Body of pancreas (tissue), 4 donors: ENCODE measurements around the gene RFXANK. TPM values are rescaled to one million over a fixed set of nuclear protein-coding genes. Genes with fewer than 3 reads are reported as not detected.

ENCODE experiments used
- ATAC-seq: fragments of 150-250 bp; one replicate; pipeline ENCODE4 v1.9.1; 2016
- DNase-seq, 4 donors: peaks; one replicate each; pipeline ENCODE4 v3.0.0-alpha.2; 2019
- H3K27ac ChIP-seq, 4 donors: fragments of 200-600 bp; sonication (generic); 1 replicate in 3 of 4; 2 replicates in 1 of 4; pipeline versions ENCODE4 v1.5.1 to v1.6.1; 2016 to 2019; ENCODE audit warnings: mild to moderate bottlenecking in 1 of 4, mixed read lengths in 1 of 4, moderate library complexity in 1 of 4
- H3K27me3 ChIP-seq, 2 donors: fragments of 200-600 bp; sonication (generic); one replicate each; pipeline ENCODE4 v1.6.0; 2016; ENCODE audit warnings: mild to moderate bottlenecking in 1 of 2
- H3K36me3 ChIP-seq, 2 donors: fragments of 200-600 bp; sonication (generic); replicated peaks in 1 of 2; 2 replicates each; pipeline ENCODE4 v1.5.1; 2016; ENCODE audit warnings: low read depth in 2 of 2; ENCODE audit not compliant: insufficient read depth in 1 of 2
- H3K4me1 ChIP-seq: fragments of 200-600 bp; sonication (generic); one replicate; pipeline ENCODE4 v1.6.0; 2016
- H3K4me3 ChIP-seq, 2 donors: fragments of 200-600 bp; sonication (generic); 1 replicate in 1 of 2; 2 replicates in 1 of 2; pipeline ENCODE4 v1.5.1; 2016 to 2019
- H3K9me3 ChIP-seq, 3 donors: fragments of 200-600 bp; sonication (generic); 1 replicate in 2 of 3; 2 replicates in 1 of 3; pipeline ENCODE4 v1.5.1; 2016
- CTCF ChIP-seq, 7 experiments: fragments of 450-650 bp in 4 of 7; fragments of 200-600 bp in 3 of 7; sonication (generic) in 3 of 7; IDR thresholded peaks; one replicate each; pipeline ENCODE4 v1.5.1; 2016 to 2019; ENCODE audit warnings: antibody characterized with exemption in 7 of 7
- POLR2A ChIP-seq, 3 donors: fragments of 450-650 bp; IDR thresholded peaks; one replicate each; pipeline ENCODE4 v1.6.1; 2016; ENCODE audit warnings: antibody characterized with exemption in 3 of 3, mild to moderate bottlenecking in 2 of 3
- WGBS, 2 donors: methylation state at CpG; one replicate each; pipeline ENCODE4 v1.1.5; 2017; 5-methylcytosine and 5-hydroxymethylcytosine counted together
- intact Hi-C: fragments of 100-400 bp; cut with DNase I; formaldehyde crosslinking; loops from one replicate; pipeline ENCODE4 v1.15.1; 2023
- total RNA-seq, 2 donors: library from RNA; depleted of rRNA; stranded (reverse); fragments of >200 nt; gene quantifications; one replicate each; pipeline ENCODE4 v1.1.0, GENCODE V29; 2016

Gene RFXANK
- total RNA-seq, 2 donors from 2014 or later: 16.1 to 43.8 TPM

- no peaks in the 10 kb centered on the region for H3K36me3 ChIP-seq
- no peak for ATAC-seq
- no peaks in the 10 kb centered on the region for H3K9me3 ChIP-seq
- H3K4me3 ChIP-seq: no peak overlapping the region
- TF ChIP-seq CTCF (IDR thresholded peaks at IDR 0.05) (no peak), POLR2A (IDR thresholded peaks at IDR 0.05) (no peak)
- 82 to 86% methylated on average over 5 of the region's 5 CpGs for WGBS, 2 donors
- H3K4me1 ChIP-seq: peaks cover 10% of the 10 kb centered on the region
- intact Hi-C loops: no loop called here
- H3K27ac ChIP-seq: no peak overlapping the region
- no peaks in the 10 kb centered on the region for H3K27me3 ChIP-seq
- no peak for DNase-seq
Observed at GRCh38 chr19:19223060-19223459, 31.0 kb downstream of the RFXANK start.

- H3K4me3 ChIP-seq: no peak overlapping the region
- peaks cover 15% of the 10 kb centered on the region for H3K4me1 ChIP-seq
- intact Hi-C loops: no loop called here
- H3K27ac ChIP-seq: no peak overlapping the region
- 57 to 66% methylated on average over 6 of the region's 6 CpGs for WGBS, 2 donors
- H3K9me3 ChIP-seq: no peaks in the 10 kb centered on the region
- DNase-seq (no peak), ATAC-seq (no peak)
- TF ChIP-seq POLR2A (IDR thresholded peaks at IDR 0.05) (no peak), CTCF (IDR thresholded peaks at IDR 0.05) (no peak)
- H3K36me3 ChIP-seq: no peaks in the 10 kb centered on the region
- H3K27me3 ChIP-seq: no peaks in the 10 kb centered on the region
Observed at GRCh38 chr19:19223636-19224035, 31.6 kb downstream of the RFXANK start.

- WGBS, 2 donors: 70 to 75% methylated on average over 16 to 17 of the region's 17 CpGs
- H3K27me3 ChIP-seq: no peaks in the 10 kb centered on the region
- no peak for TF ChIP-seq CTCF (IDR thresholded peaks at IDR 0.05)
Observed at GRCh38 chr19:19224150-19224851, 32.2 kb downstream of the RFXANK start.

GRCh38 chr19:19224852-19225494 is 32.9 kb downstream of the RFXANK start:
- no peak overlapping the region for H3K27ac ChIP-seq
- peaks cover 15% of the 10 kb centered on the region for H3K4me1 ChIP-seq
- intact Hi-C loops: no loop called here
- peak overlapping the region in 1 of 2 donors; percentile 6 for H3K4me3 ChIP-seq
- WGBS, 2 donors: 2 to 12% methylated on average over 6 to 30 of the region's 59 CpGs
- ATAC-seq (peak; percentile 81), DNase-seq (peak; percentile 70 to 79 (median 76))
- TF ChIP-seq CTCF (IDR thresholded peaks at IDR 0.05): peak; percentile 40 to 69 (median 62)
- TF ChIP-seq POLR2A (IDR thresholded peaks at IDR 0.05): no peak
- no peaks in the 10 kb centered on the region for H3K27me3 ChIP-seq
- H3K36me3 ChIP-seq: no peaks in the 10 kb centered on the region
- no peaks in the 10 kb centered on the region for H3K9me3 ChIP-seq

More at GRCh38 chr19:19224150-19224851, 32.2 kb downstream of the RFXANK start:
- Histone ChIP-seq H3K27ac (no peak overlapping the region), H3K9me3 (no peaks in the 10 kb centered on the region), H3K4me3 (no peak overlapping the region), H3K36me3 (no peaks in the 10 kb centered on the region), H3K4me1 (peaks cover 15% of the 10 kb centered on the region)
- intact Hi-C loops: no loop called here
- DNase-seq (no peak), ATAC-seq (peak; percentile 8)
